GM23248 (cell line): ENCODE results near the gene PDE3A. TPM values are rescaled to one million over a fixed set of nuclear protein-coding genes. Genes with fewer than 3 reads are reported as not detected.

Experiments used
- DNase-seq: peaks from one replicate; pipeline ENCODE4 v3.0.0-alpha.2; 2015
- H2AFZ ChIP-seq: fragments of 200-600 bp; sonication (generic); 2 replicates; pipeline ENCODE4 v1.6.1; 2016; ENCODE audit warnings: antibody characterized with exemption
- H3F3A ChIP-seq: fragments of 200-600 bp; sonication (generic); 2 replicates; pipeline ENCODE4 v1.6.1; 2016; ENCODE audit warnings: mild to moderate bottlenecking, antibody characterized with exemption, mixed run types; ENCODE audit not compliant: insufficient read depth
- H3K27ac ChIP-seq: fragments of 200-600 bp; sonication (generic); 2 replicates; pipeline ENCODE4 v1.5.1; 2016; ENCODE audit warnings: mild to moderate bottlenecking
- H3K27me3 ChIP-seq: fragments of 200-600 bp; sonication (generic); replicated peaks from 2 replicates; pipeline ENCODE4 v1.6.1; 2016; ENCODE audit warnings: mild to moderate bottlenecking; ENCODE audit not compliant: insufficient read depth
- H3K36me3 ChIP-seq: fragments of 200-600 bp; sonication (generic); 2 replicates; pipeline ENCODE4 v1.6.1; 2016; ENCODE audit warnings: low read depth, mild to moderate bottlenecking
- H3K4me1 ChIP-seq: fragments of 200-600 bp; sonication (generic); 2 replicates; pipeline ENCODE4 v1.6.1; 2016; ENCODE audit warnings: mild to moderate bottlenecking; ENCODE audit not compliant: insufficient read depth
- H3K4me2 ChIP-seq: fragments of 200-600 bp; sonication (generic); one replicate; pipeline ENCODE4 v1.6.1; 2016; ENCODE audit warnings: mild to moderate bottlenecking; ENCODE audit not compliant: unreplicated experiment
- H3K4me3 ChIP-seq: fragments of 200-600 bp; sonication (generic); 2 replicates; pipeline ENCODE4 v1.5.1; 2016; ENCODE audit warnings: mild to moderate bottlenecking
- H3K79me2 ChIP-seq: fragments of 200-600 bp; sonication (generic); 2 replicates; pipeline ENCODE4 v1.6.1; 2016; ENCODE audit warnings: mild to moderate bottlenecking; ENCODE audit not compliant: insufficient read depth
- H3K9ac ChIP-seq: fragments of 200-600 bp; sonication (generic); 2 replicates; pipeline ENCODE4 v1.6.1; 2016; ENCODE audit warnings: mild to moderate bottlenecking
- H3K9me2 ChIP-seq: fragments of 200-600 bp; sonication (generic); 2 replicates; pipeline ENCODE4 v1.6.1; 2016; ENCODE audit warnings: mixed run types, mild to moderate bottlenecking, moderate library complexity; ENCODE audit not compliant: insufficient read depth
- H3K9me3 ChIP-seq: fragments of 200-600 bp; sonication (generic); one replicate; pipeline ENCODE4 v1.6.1; 2017; ENCODE audit warnings: low read depth
- H4K20me1 ChIP-seq: fragments of 200-600 bp; sonication (generic); 2 replicates; pipeline ENCODE4 v1.6.0; 2016; ENCODE audit not compliant: insufficient read depth
- EZH2 ChIP-seq: fragments of 200-600 bp; sonication (generic); IDR thresholded peaks from 2 replicates; pipeline ENCODE4 v1.6.1; 2018; ENCODE audit warnings: antibody characterized with exemption, mild to moderate bottlenecking; ENCODE audit not compliant: insufficient read depth, poor library complexity, severe bottlenecking
- EZH2phosphoT487 ChIP-seq: fragments of 200-600 bp; sonication (generic); IDR thresholded peaks from 2 replicates; pipeline ENCODE4 v1.6.1; 2018; ENCODE audit warnings: antibody characterized with exemption, moderate library complexity, mild to moderate bottlenecking, low read depth; ENCODE audit not compliant: insufficient read depth
- WGBS, 2 experiments: methylation state at CpG; one replicate each; pipeline ENCODE4 v1.1.6; 2015 to 2017; ENCODE audit warnings: low lambda C conversion rate in 2 of 2, low coverage in 1 of 2; ENCODE audit errors: missing lambda C conversion rate in 2 of 2; 5-methylcytosine and 5-hydroxymethylcytosine counted together
- in situ Hi-C: fragments of 300-500 bp; cut with MboI; formaldehyde crosslinking; loops from 2 replicates; pipeline ENCODE4 v1.15.0; 2020
- polyA plus RNA-seq: library from polyadenylated mRNA; unstranded; fragments of >200 nt; fragmentation: Nextera tagmentation; extraction: Ambion mirVana; gene quantifications from 2 replicates; pipeline ENCODE4 v1.2.1, GENCODE V29; 2016
- total RNA-seq: library from RNA; depleted of rRNA; stranded (reverse); fragments of >200 nt; shearing (Covaris generic); gene quantifications from 2 replicates; pipeline ENCODE4 v1.2.3, GENCODE V29; 2014

The PDE3A gene
- total and polyA plus RNA-seq, 2 experiments from 2014 or later: 0.11 to 0.43 TPM

- Histone ChIP-seq H3K9me2 (no peaks in the 10 kb centered on the region), H3K9ac (no peak overlapping the region), H2AFZ (no peak overlapping the region), H3F3A (no peaks in the 10 kb centered on the region), H3K36me3 (no peaks in the 10 kb centered on the region), H3K4me2 (no peak overlapping the region), H3K79me2 (no peaks in the 10 kb centered on the region), H3K27me3 (no peaks in the 10 kb centered on the region), H3K9me3 (no peaks in the 10 kb centered on the region), H3K4me1 (no peaks in the 10 kb centered on the region), H4K20me1 (no peaks in the 10 kb centered on the region), H3K4me3 (no peak overlapping the region), H3K27ac (no peak overlapping the region)
- WGBS, 2 experiments: 72 to 81% methylated on average over 6 of the region's 6 CpGs
- in situ Hi-C loops: no loop called here
- DNase-seq: no peak
- TF ChIP-seq EZH2phosphoT487 (no peak), EZH2 (no peak)
These were observed 31.7 kb downstream of the PDE3A start for GRCh38 chr12:20400003-20400402.

- WGBS, 2 experiments: 90 to 92% methylated on average over 2 of the region's 2 CpGs
- in situ Hi-C loops: no loop called here
- H3K4me1 ChIP-seq: no peaks in the 10 kb centered on the region
- H3K9ac ChIP-seq: no peak overlapping the region
- H3K9me3 ChIP-seq: no peaks in the 10 kb centered on the region
- no peaks in the 10 kb centered on the region for H3K36me3 ChIP-seq
- TF ChIP-seq EZH2 (no peak), EZH2phosphoT487 (no peak)
- no peak for DNase-seq
- H3K27me3 ChIP-seq: no peaks in the 10 kb centered on the region
- no peaks in the 10 kb centered on the region for H3K9me2 ChIP-seq
- no peaks in the 10 kb centered on the region for H3F3A ChIP-seq
- H2AFZ ChIP-seq: no peak overlapping the region
- H4K20me1 ChIP-seq: no peaks in the 10 kb centered on the region
- no peak overlapping the region for H3K27ac ChIP-seq
- H3K79me2 ChIP-seq: no peaks in the 10 kb centered on the region
- H3K4me2 ChIP-seq: no peak overlapping the region
- no peak overlapping the region for H3K4me3 ChIP-seq
These were observed 34.9 kb downstream of the PDE3A start for GRCh38 chr12:20403230-20403629.

- no peak for DNase-seq
- 73 to 77% methylated on average over 6 of the region's 6 CpGs for WGBS, 2 experiments
- H4K20me1 ChIP-seq: no peaks in the 10 kb centered on the region
- no peaks in the 10 kb centered on the region for H3K27me3 ChIP-seq
- TF ChIP-seq EZH2 (no peak), EZH2phosphoT487 (no peak)
- no peaks in the 10 kb centered on the region for H3K36me3 ChIP-seq
- no peak overlapping the region for H3K4me2 ChIP-seq
- H3K9ac ChIP-seq: no peak overlapping the region
- no peak overlapping the region for H2AFZ ChIP-seq
- no peaks in the 10 kb centered on the region for H3K9me3 ChIP-seq
- H3F3A ChIP-seq: no peaks in the 10 kb centered on the region
- H3K79me2 ChIP-seq: no peaks in the 10 kb centered on the region
- in situ Hi-C loops: no loop called here
- no peak overlapping the region for H3K4me3 ChIP-seq
- no peaks in the 10 kb centered on the region for H3K4me1 ChIP-seq
- no peaks in the 10 kb centered on the region for H3K9me2 ChIP-seq
- H3K27ac ChIP-seq: no peak overlapping the region
These were observed 36.4 kb downstream of the PDE3A start for GRCh38 chr12:20404576-20405346.

DNA sequence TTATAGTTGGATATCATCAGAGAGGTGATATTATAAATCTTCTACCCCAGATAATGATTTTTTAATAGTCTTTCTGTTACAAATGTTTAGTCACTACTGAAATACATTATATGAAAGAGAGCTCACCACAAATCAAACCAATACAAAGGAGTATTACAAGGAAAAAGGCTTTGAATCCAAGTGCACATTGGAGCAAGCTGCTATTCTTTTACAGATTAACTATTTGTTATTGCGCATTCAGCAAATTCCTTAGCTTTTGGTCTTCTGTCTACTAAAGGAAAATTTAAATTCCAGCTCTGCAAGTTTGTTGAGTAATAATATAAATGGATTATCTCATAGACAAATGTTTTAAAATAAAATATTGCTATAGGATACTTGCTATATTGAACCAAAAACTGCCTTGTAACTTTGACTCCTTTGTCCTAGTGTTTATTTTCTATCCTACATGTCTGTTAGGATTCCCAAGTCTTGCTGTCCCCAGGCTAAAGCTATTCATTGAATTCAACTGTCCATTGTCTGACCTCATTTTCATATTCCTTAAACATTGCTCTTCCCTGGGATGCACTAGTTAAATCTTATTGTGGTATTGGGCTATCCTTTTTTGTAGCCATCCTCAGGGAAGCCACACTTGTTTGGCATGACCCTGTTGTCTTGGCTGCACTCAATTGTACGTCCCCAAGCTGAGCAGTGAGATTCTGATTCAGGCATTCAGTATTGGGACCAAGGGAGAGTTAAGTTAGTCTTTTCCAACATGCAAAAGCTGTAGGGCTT lies 41.5 kb downstream of the PDE3A start:
- no peaks in the 10 kb centered on the region for H3F3A ChIP-seq
- H4K20me1 ChIP-seq: no peaks in the 10 kb centered on the region
- TF ChIP-seq EZH2 (no peak), EZH2phosphoT487 (no peak)
- no peak overlapping the region for H3K27ac ChIP-seq
- no peaks in the 10 kb centered on the region for H3K9me2 ChIP-seq
- no peaks in the 10 kb centered on the region for H3K36me3 ChIP-seq
- no peaks in the 10 kb centered on the region for H3K4me1 ChIP-seq
- H3K4me2 ChIP-seq: no peak overlapping the region
- H3K9ac ChIP-seq: no peak overlapping the region
- H3K79me2 ChIP-seq: no peaks in the 10 kb centered on the region
- H2AFZ ChIP-seq: no peak overlapping the region
- DNase-seq: no peak
- in situ Hi-C loops: no loop called here
- no peak overlapping the region for H3K4me3 ChIP-seq
- WGBS, 2 experiments: 23 to 26% methylated on average over 2 of the region's 2 CpGs
- no peaks in the 10 kb centered on the region for H3K9me3 ChIP-seq
- H3K27me3 ChIP-seq: no peaks in the 10 kb centered on the region
